GM23338 (cell line): ENCODE measurements around the gene LRRN4CL. TPM values are rescaled to one million over a fixed set of nuclear protein-coding genes. Genes with fewer than 3 reads are reported as not detected.
"Not testable (repeated sequence)": the region's sequence is repeated elsewhere in the genome, so short reads cannot be mapped to it uniquely, and the experiment has no call there.

Experiments used
- ATAC-seq: fragments of 200-7000 bp; cut with Tn5 transposase; 3 replicates; pipeline ENCODE4 v1.9.1; 2020
- DNase-seq: peaks from one replicate; pipeline ENCODE4 v3.0.0-alpha.2; 2015; ENCODE audit warnings: low spot score
- H2AFZ ChIP-seq: fragments of 200-600 bp; sonication (generic); 2 replicates; pipeline ENCODE4 v1.8.0; 2016; ENCODE audit warnings: antibody characterized with exemption, mild to moderate bottlenecking, moderate library complexity
- H3F3A ChIP-seq: fragments of 200-600 bp; sonication (generic); replicated peaks from 2 replicates; pipeline ENCODE4 v1.8.0; 2017; ENCODE audit warnings: antibody characterized with exemption, mixed run types, low read depth
- H3K27ac ChIP-seq: fragments of 200-600 bp; sonication (generic); 2 replicates; pipeline ENCODE4 v1.6.1; 2016; ENCODE audit warnings: low read depth
- H3K27me3 ChIP-seq: fragments of 200-600 bp; sonication (generic); 2 replicates; pipeline ENCODE4 v1.8.0; 2016; ENCODE audit warnings: mild to moderate bottlenecking, mixed run types, moderate library complexity; ENCODE audit not compliant: insufficient read depth
- H3K36me3 ChIP-seq: fragments of 200-600 bp; sonication (generic); 2 replicates; pipeline ENCODE4 v1.8.0; 2016; ENCODE audit warnings: mild to moderate bottlenecking; ENCODE audit not compliant: insufficient read depth
- H3K4me1 ChIP-seq: fragments of 200-600 bp; sonication (generic); 2 replicates; pipeline ENCODE4 v1.8.0; 2016; ENCODE audit warnings: mild to moderate bottlenecking, moderate library complexity; ENCODE audit not compliant: insufficient read depth
- H3K4me2 ChIP-seq: fragments of 200-600 bp; sonication (generic); 2 replicates; pipeline ENCODE4 v1.7.1; 2017; ENCODE audit warnings: mixed run types
- H3K4me3 ChIP-seq: fragments of 200-600 bp; sonication (generic); 2 replicates; pipeline ENCODE4 v1.6.1; 2016; ENCODE audit warnings: mixed run types
- H3K79me2 ChIP-seq: fragments of 200-600 bp; sonication (generic); replicated peaks from 2 replicates; pipeline ENCODE4 v1.8.0; 2017; ENCODE audit warnings: mild to moderate bottlenecking; ENCODE audit not compliant: insufficient read depth
- H3K9me2 ChIP-seq: fragments of 200-600 bp; sonication (generic); 2 replicates; pipeline ENCODE4 v1.8.0; 2017; ENCODE audit not compliant: insufficient read depth
- H4K20me1 ChIP-seq: fragments of 200-600 bp; sonication (generic); replicated peaks from 2 replicates; pipeline ENCODE4 v1.8.0; 2017; ENCODE audit warnings: mild to moderate bottlenecking; ENCODE audit not compliant: insufficient read depth
- H3K27ac Mint-ChIP-seq: 2 replicates; pipeline ENCODE4 v1.8.0; 2020; ENCODE audit warnings: inconsistent platforms, mild to moderate bottlenecking, moderate library complexity, mixed read lengths
- H3K27me3 Mint-ChIP-seq: 3 replicates; pipeline ENCODE4 v1.8.0; 2022; ENCODE audit warnings: low read depth, mild to moderate bottlenecking, moderate library complexity, mixed read lengths, inconsistent platforms; ENCODE audit not compliant: insufficient read depth, poor library complexity
- H3K36me3 Mint-ChIP-seq: 3 replicates; pipeline ENCODE4 v1.8.0; 2021; ENCODE audit warnings: low read depth, mild to moderate bottlenecking, inconsistent platforms, moderate library complexity, mixed read lengths
- H3K4me1 Mint-ChIP-seq: 3 replicates; pipeline ENCODE4 v1.8.0; 2020; ENCODE audit warnings: mild to moderate bottlenecking, inconsistent platforms, mixed read lengths
- H3K4me3 Mint-ChIP-seq: 3 replicates; pipeline ENCODE4 v1.8.0; 2021; ENCODE audit warnings: moderate library complexity, mild to moderate bottlenecking, inconsistent platforms, mixed read lengths
- H3K9me3 Mint-ChIP-seq: 3 replicates; pipeline ENCODE4 v1.8.0; 2020; ENCODE audit warnings: moderate library complexity, mild to moderate bottlenecking, inconsistent platforms, mixed read lengths
- CTCF ChIP-seq, 2 experiments: fragments of 200-600 bp in 1 of 2; sonication (generic) in 1 of 2; conservative IDR thresholded peaks; 2 replicates each; pipeline versions ENCODE4 v1.5.1 to v1.6.1; 2016 to 2017; ENCODE audit warnings: antibody characterized with exemption in 2 of 2, low read depth in 2 of 2, mild to moderate bottlenecking in 2 of 2, moderate library complexity in 1 of 2
- JUNB ChIP-seq: IDR thresholded peaks from one replicate; pipeline ENCODE4 v1.6.1; 2016; ENCODE audit warnings: antibody characterized with exemption; ENCODE audit not compliant: unreplicated experiment
- STAT1 ChIP-seq: IDR thresholded peaks from one replicate; pipeline ENCODE4 v1.6.1; 2016; ENCODE audit warnings: antibody characterized with exemption; ENCODE audit not compliant: unreplicated experiment
- polyA plus RNA-seq: library from polyadenylated mRNA; unstranded; fragments of >200 nt; fragmentation: Nextera tagmentation; extraction: Ambion mirVana; gene quantifications from 2 replicates; pipeline ENCODE4 v1.2.1, GENCODE V29; 2016
- total RNA-seq: library from RNA; depleted of rRNA; stranded (reverse); fragments of >200 nt; shearing (Covaris generic); gene quantifications from 2 replicates; pipeline ENCODE4 v1.2.3, GENCODE V29; 2014
- TF ChIP-seq, protein P1 (sequence below): fragments of 250-450 bp; sonication (Bioruptor Pico); IDR thresholded peaks from 2 replicates; pipeline ENCODE4 v1.5.0; 2020; ENCODE audit warnings: mild to moderate bottlenecking, moderate library complexity

Gene LRRN4CL
- total and polyA plus RNA-seq, 2 experiments from 2014 or later = 0.08 to 0.21 TPM

DNA sequence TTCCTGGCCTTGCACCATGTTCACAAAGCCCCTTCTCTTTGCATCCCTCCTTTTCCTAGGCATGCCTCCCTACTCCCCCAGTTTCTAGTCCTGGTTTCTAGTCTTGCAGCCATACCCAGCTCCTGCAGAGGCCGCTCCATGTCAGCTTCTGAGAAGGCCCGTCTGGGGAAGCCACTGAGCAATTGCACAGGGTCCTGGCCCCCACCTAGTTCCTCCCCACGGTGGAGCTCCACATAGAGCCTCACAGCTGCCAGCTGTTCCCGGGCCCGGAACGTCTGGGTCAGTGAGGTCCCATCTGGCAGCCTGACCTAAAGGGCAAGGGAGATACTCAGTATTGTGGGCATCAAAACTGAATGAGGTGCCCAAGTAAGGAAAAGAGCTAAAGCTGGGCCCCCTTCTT lies 12.6 kb downstream of the LRRN4CL start:
- Mint-ChIP-seq H3K9me3 (no peaks in the 10 kb centered on the region; the same call in 2 of the 3 replicates), H3K4me1 (peaks cover 20% of the 10 kb centered on the region), H3K27ac (peak overlapping the region; percentile 54; the same call in 1 of the 2 replicates), H3K27me3 (peaks cover 13% of the 10 kb centered on the region), H3K36me3 (peaks cover 49% of the 10 kb centered on the region), H3K4me3 (peak overlapping the region; percentile 80)
- Histone ChIP-seq H3K27ac (no peak overlapping the region), H3K9me2 (no peaks in the 10 kb centered on the region), H3F3A (peaks cover 34% of the 10 kb centered on the region), H4K20me1 (no peaks in the 10 kb centered on the region; the same call in 1 of the 2 replicates), H2AFZ (no peak overlapping the region), H3K27me3 (no peaks in the 10 kb centered on the region), H3K4me1 (peaks cover 20% of the 10 kb centered on the region), H3K4me2 (peak overlapping the region; percentile 98; the same call in 1 of the 2 replicates), H3K36me3 (no peaks in the 10 kb centered on the region), H3K4me3 (no peak overlapping the region), H3K79me2 (peaks cover 31% of the 10 kb centered on the region)
- TF ChIP-seq CTCF (conservative IDR thresholded peaks at IDR 0.05; ENCODE audit: low read depth in 2 of 2) (peak; percentile 12 to 31; a peak in 2 of 4 replicates), STAT1 (no peak)
- no peak for ATAC-seq
- DNase-seq = no peak

DNA sequence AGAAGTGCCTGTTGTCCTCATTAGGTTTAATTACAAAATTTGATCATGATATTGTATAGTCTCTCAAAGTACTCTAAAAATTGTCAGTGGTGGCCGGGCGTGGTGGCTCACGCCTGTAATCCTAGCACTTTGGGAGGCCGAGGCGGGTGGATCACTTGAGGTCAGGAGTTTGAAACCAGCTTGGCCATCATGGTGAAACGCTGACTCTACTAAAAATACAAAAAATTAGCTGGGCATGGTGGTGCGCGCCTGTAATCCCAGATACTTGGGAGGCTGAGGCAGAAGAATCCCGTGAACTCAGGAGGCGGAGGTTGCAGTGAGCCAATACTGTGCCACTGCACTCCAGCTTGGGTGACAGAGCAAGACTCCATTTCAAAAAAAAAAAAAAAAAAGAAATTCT lies 13.9 kb downstream of the LRRN4CL start:
- not testable (repeated sequence) for H3K27ac ChIP-seq, H3K9me3 Mint-ChIP-seq, ATAC-seq, H3K4me3 ChIP-seq, DNase-seq, H4K20me1 ChIP-seq, H3K4me2 ChIP-seq, H2AFZ ChIP-seq, H3K9me2 ChIP-seq, H3K36me3 ChIP-seq, H3K4me3 Mint-ChIP-seq, H3K27ac Mint-ChIP-seq, H3K27me3 ChIP-seq
- Mint-ChIP-seq H3K4me1 (peaks cover 14% of the 10 kb centered on the region), H3K27me3 (peaks cover 20% of the 10 kb centered on the region), H3K36me3 (peaks cover 49% of the 10 kb centered on the region)
- Histone ChIP-seq H3K79me2 (peaks cover 31% of the 10 kb centered on the region), H3K4me1 (peaks cover 20% of the 10 kb centered on the region), H3F3A (peaks cover 34% of the 10 kb centered on the region)

- peaks cover 52% of the 10 kb centered on the region for H3K36me3 Mint-ChIP-seq
- Histone ChIP-seq H3F3A (peaks cover 43% of the 10 kb centered on the region), H3K27me3 (no peaks in the 10 kb centered on the region), H3K79me2 (peaks cover 26% of the 10 kb centered on the region), H4K20me1 (no peaks in the 10 kb centered on the region; the same call in 1 of the 2 replicates), H3K36me3 (no peaks in the 10 kb centered on the region), H3K27ac (0 out of 2 replicates have a peak overlapping the region, but pooled peaks have one; percentile 26), H3K4me1 (peaks cover 26% of the 10 kb centered on the region), H2AFZ (no peak overlapping the region), H3K4me3 (peak overlapping the region; percentile 98; the same call in 1 of the 2 replicates), H3K4me2 (peak overlapping the region; percentile 93), H3K9me2 (no peaks in the 10 kb centered on the region)
- H3K4me1 Mint-ChIP-seq = peaks cover 16% of the 10 kb centered on the region
- peaks cover 20% of the 10 kb centered on the region for H3K27me3 Mint-ChIP-seq
- peak overlapping the region; percentile 90 for H3K4me3 Mint-ChIP-seq
- TF ChIP-seq, protein P1, sequence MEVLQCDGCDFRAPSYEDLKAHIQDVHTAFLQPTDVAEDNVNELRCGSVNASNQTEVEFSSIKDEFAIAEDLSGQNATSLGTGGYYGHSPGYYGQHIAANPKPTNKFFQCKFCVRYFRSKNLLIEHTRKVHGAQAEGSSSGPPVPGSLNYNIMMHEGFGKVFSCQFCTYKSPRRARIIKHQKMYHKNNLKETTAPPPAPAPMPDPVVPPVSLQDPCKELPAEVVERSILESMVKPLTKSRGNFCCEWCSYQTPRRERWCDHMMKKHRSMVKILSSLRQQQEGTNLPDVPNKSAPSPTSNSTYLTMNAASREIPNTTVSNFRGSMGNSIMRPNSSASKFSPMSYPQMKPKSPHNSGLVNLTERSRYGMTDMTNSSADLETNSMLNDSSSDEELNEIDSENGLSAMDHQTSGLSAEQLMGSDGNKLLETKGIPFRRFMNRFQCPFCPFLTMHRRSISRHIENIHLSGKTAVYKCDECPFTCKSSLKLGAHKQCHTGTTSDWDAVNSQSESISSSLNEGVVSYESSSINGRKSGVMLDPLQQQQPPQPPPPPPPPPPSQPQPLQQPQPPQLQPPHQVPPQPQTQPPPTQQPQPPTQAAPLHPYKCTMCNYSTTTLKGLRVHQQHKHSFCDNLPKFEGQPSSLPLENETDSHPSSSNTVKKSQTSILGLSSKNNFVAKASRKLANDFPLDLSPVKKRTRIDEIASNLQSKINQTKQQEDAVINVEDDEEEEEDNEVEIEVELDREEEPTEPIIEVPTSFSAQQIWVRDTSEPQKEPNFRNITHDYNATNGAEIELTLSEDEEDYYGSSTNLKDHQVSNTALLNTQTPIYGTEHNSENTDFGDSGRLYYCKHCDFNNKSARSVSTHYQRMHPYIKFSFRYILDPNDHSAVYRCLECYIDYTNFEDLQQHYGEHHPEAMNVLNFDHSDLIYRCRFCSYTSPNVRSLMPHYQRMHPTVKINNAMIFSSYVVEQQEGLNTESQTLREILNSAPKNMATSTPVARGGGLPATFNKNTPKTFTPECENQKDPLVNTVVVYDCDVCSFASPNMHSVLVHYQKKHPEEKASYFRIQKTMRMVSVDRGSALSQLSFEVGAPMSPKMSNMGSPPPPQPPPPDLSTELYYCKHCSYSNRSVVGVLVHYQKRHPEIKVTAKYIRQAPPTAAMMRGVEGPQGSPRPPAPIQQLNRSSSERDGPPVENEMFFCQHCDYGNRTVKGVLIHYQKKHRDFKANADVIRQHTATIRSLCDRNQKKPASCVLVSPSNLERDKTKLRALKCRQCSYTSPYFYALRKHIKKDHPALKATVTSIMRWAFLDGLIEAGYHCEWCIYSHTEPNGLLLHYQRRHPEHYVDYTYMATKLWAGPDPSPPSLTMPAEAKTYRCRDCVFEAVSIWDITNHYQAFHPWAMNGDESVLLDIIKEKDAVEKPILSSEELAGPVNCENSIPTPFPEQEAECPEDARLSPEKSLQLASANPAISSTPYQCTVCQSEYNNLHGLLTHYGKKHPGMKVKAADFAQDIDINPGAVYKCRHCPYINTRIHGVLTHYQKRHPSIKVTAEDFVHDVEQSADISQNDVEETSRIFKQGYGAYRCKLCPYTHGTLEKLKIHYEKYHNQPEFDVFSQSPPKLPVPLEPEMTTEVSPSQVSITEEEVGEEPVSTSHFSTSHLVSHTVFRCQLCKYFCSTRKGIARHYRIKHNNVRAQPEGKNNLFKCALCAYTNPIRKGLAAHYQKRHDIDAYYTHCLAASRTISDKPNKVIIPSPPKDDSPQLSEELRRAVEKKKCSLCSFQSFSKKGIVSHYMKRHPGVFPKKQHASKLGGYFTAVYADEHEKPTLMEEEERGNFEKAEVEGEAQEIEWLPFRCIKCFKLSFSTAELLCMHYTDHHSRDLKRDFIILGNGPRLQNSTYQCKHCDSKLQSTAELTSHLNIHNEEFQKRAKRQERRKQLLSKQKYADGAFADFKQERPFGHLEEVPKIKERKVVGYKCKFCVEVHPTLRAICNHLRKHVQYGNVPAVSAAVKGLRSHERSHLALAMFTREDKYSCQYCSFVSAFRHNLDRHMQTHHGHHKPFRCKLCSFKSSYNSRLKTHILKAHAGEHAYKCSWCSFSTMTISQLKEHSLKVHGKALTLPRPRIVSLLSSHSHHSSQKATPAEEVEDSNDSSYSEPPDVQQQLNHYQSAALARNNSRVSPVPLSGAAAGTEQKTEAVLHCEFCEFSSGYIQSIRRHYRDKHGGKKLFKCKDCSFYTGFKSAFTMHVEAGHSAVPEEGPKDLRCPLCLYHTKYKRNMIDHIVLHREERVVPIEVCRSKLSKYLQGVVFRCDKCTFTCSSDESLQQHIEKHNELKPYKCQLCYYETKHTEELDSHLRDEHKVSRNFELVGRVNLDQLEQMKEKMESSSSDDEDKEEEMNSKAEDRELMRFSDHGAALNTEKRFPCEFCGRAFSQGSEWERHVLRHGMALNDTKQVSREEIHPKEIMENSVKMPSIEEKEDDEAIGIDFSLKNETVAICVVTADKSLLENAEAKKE (CRISPR knock-in tag) = no peak
- no peak for TF ChIP-seq JUNB
- DNase-seq (no peak), ATAC-seq (no peak)
- no peaks in the 10 kb centered on the region; the same call in 1 of the 3 replicates for H3K9me3 Mint-ChIP-seq
- H3K27ac Mint-ChIP-seq = no peak overlapping the region
These were observed 16.2 kb downstream of the LRRN4CL start for GRCh38 chr11:62673196-62673525.
